Vagina (tissue), 2 donors: ENCODE data around the gene CNTNAP5.

ENCODE experiments used
- CTCF ChIP-seq, 3 experiments: fragments of 450-650 bp in 2 of 3; fragments of 200-600 bp in 1 of 3; sonication (generic) in 1 of 3; IDR thresholded peaks; one replicate each; pipeline ENCODE4 v1.5.1; 2017 to 2019; ENCODE audit warnings: antibody characterized with exemption in 3 of 3, mild to moderate bottlenecking in 2 of 3, moderate library complexity in 2 of 3
- POLR2A ChIP-seq, 2 donors: fragments of 450-650 bp; IDR thresholded peaks; one replicate each; pipeline ENCODE4 v1.6.1; 2017; ENCODE audit warnings: antibody characterized with exemption in 2 of 2, mild to moderate bottlenecking in 2 of 2, moderate library complexity in 2 of 2
- POLR2AphosphoS5 ChIP-seq, 2 donors: sonication (generic); formaldehyde crosslinking; IDR thresholded peaks; one replicate each; pipeline ENCODE4 v1.9.0; 2017; ENCODE audit warnings: antibody characterized with exemption in 2 of 2, mild to moderate bottlenecking in 2 of 2, low read depth in 1 of 2; ENCODE audit not compliant: insufficient read depth in 1 of 2

DNA sequence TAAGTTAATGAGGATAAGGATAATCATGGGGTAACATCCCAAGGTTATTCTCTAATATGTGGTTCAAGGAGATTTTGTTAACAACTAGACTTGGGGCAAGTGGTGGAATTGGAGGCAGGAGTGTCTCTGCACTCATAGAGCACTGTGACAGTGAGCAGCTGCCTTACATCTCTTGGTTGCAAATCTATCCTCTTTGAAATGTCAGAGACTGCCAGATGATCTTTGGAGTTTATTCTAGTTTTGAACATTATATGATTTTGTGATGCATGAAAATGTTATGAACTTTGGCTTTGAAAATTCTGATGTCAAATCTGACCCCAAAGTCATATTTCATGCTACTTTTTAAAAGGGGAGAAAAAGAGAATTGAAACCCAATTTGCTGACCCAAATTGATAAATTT is 861.1 kb downstream of the CNTNAP5 start:
- TF ChIP-seq POLR2AphosphoS5 (IDR thresholded peaks at IDR 0.05; ENCODE audit: insufficient read depth in 1 of 2, low read depth in 1 of 2): no peak
- TF ChIP-seq CTCF (IDR thresholded peaks at IDR 0.05): no peak
- TF ChIP-seq POLR2A (IDR thresholded peaks at IDR 0.05): no peak
